ENCODE measurements around the gene ASPDH.

DNA sequence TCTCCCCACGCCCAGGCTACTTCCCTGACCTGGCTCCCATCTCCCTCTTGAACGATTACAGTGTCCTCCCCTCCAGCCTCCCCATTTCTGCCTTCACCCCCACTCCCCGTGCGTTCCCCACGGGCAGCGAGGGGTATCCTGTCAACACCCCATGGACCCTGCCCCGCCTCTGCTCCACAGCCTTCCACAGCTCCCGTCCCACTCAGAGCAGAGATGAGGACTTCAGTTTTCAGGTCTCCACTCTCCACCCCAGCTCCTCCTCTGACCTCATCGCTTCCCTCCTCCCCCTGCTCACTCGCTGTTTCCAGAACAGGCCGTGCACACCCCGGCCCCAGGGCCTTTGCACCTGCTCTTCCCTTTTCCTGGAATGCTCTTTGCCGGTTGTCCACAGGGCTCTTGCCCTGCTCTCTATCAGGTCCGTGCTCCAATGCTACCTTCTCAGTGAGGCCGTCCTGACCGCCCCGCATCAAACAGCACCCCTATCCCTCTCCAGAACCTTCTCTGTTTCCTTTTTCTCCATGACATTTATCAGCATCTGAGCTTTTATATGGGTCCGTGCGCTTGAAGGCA lies 39.5 kb upstream of the ASPDH start:
- TF ChIP-seq, protein P1, sequence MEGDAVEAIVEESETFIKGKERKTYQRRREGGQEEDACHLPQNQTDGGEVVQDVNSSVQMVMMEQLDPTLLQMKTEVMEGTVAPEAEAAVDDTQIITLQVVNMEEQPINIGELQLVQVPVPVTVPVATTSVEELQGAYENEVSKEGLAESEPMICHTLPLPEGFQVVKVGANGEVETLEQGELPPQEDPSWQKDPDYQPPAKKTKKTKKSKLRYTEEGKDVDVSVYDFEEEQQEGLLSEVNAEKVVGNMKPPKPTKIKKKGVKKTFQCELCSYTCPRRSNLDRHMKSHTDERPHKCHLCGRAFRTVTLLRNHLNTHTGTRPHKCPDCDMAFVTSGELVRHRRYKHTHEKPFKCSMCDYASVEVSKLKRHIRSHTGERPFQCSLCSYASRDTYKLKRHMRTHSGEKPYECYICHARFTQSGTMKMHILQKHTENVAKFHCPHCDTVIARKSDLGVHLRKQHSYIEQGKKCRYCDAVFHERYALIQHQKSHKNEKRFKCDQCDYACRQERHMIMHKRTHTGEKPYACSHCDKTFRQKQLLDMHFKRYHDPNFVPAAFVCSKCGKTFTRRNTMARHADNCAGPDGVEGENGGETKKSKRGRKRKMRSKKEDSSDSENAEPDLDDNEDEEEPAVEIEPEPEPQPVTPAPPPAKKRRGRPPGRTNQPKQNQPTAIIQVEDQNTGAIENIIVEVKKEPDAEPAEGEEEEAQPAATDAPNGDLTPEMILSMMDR (IDR thresholded peaks at IDR 0.05) = no peak
- TF ChIP-seq, protein P2, sequence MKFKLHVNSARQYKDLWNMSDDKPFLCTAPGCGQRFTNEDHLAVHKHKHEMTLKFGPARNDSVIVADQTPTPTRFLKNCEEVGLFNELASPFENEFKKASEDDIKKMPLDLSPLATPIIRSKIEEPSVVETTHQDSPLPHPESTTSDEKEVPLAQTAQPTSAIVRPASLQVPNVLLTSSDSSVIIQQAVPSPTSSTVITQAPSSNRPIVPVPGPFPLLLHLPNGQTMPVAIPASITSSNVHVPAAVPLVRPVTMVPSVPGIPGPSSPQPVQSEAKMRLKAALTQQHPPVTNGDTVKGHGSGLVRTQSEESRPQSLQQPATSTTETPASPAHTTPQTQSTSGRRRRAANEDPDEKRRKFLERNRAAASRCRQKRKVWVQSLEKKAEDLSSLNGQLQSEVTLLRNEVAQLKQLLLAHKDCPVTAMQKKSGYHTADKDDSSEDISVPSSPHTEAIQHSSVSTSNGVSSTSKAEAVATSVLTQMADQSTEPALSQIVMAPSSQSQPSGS (CRISPR knock-in tag; IDR thresholded peaks at IDR 0.05; ENCODE audit: borderline replicate concordance, low read depth) = no peak
- TF ChIP-seq, protein P3, sequence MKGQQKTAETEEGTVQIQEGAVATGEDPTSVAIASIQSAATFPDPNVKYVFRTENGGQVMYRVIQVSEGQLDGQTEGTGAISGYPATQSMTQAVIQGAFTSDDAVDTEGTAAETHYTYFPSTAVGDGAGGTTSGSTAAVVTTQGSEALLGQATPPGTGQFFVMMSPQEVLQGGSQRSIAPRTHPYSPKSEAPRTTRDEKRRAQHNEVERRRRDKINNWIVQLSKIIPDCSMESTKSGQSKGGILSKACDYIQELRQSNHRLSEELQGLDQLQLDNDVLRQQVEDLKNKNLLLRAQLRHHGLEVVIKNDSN (CRISPR knock-in tag; IDR thresholded peaks at IDR 0.05) = no peak
- TF ChIP-seq HMGA2 (CRISPR knock-in tag; IDR thresholded peaks at IDR 0.05) (no peak), TP53 (CRISPR knock-in tag; IDR thresholded peaks at IDR 0.05) (no peak), JUN (CRISPR knock-in tag; IDR thresholded peaks at IDR 0.05) (no peak), NR3C1 (CRISPR knock-in tag; conservative IDR thresholded peaks at IDR 0.05; ENCODE audit: low read depth) (no peak), RELA (CRISPR knock-in tag; IDR thresholded peaks at IDR 0.05; ENCODE audit: borderline replicate concordance) (no peak), SMAD4 (CRISPR knock-in tag; IDR thresholded peaks at IDR 0.05) (no peak)
- TF ChIP-seq, protein P4, sequence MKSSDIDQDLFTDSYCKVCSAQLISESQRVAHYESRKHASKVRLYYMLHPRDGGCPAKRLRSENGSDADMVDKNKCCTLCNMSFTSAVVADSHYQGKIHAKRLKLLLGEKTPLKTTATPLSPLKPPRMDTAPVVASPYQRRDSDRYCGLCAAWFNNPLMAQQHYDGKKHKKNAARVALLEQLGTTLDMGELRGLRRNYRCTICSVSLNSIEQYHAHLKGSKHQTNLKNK (CRISPR knock-in tag; IDR thresholded peaks at IDR 0.05) = no peak
- TF ChIP-seq, protein P5, sequence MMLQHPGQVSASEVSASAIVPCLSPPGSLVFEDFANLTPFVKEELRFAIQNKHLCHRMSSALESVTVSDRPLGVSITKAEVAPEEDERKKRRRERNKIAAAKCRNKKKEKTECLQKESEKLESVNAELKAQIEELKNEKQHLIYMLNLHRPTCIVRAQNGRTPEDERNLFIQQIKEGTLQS (CRISPR knock-in tag; conservative IDR thresholded peaks at IDR 0.05) = no peak

Data from WTC11 (cell line).